MG63 (cell line): ENCODE results near the gene PNKP. TPM values are rescaled to one million over a fixed set of nuclear protein-coding genes. Genes with fewer than 3 reads are reported as not detected.

ENCODE experiments used
- DNase-seq: peaks from one replicate; pipeline ENCODE4 v3.0.0-alpha.2; 2020
- H3K27me3 ChIP-seq: fragments of 250-450 bp; sonication (Bioruptor Pico); 2 replicates; pipeline ENCODE4 v1.5.1; 2020; ENCODE audit warnings: mild to moderate bottlenecking, moderate library complexity
- H3K36me3 ChIP-seq: fragments of 250-450 bp; sonication (Bioruptor Pico); 2 replicates; pipeline ENCODE4 v1.5.1; 2020; ENCODE audit warnings: mild to moderate bottlenecking, moderate library complexity
- H3K4me3 ChIP-seq: fragments of 250-450 bp; sonication (Bioruptor Pico); 2 replicates; pipeline ENCODE4 v1.5.1; 2020; ENCODE audit warnings: mild to moderate bottlenecking, moderate library complexity
- H3K9me3 ChIP-seq: fragments of 250-450 bp; sonication (Bioruptor Pico); 2 replicates; pipeline ENCODE4 v1.5.1; 2020; ENCODE audit warnings: mild to moderate bottlenecking, moderate library complexity
- total RNA-seq: library from RNA; depleted of rRNA; stranded (reverse); fragments of >200 nt; shearing (Covaris generic); gene quantifications from 2 replicates; pipeline ENCODE4 v1.2.3, GENCODE V29; 2014; ENCODE audit warnings: low replicate concordance; rRNA removed

The PNKP gene
- total RNA-seq: 29.4 and 46.4 TPM in 2 replicates

- Histone ChIP-seq H3K36me3 (peaks cover 55% of the 10 kb centered on the region), H3K9me3 (no peaks in the 10 kb centered on the region), H3K27me3 (no peaks in the 10 kb centered on the region), H3K4me3 (peak within 1 kb of the TSS; percentile 100)
- DNase-seq: peak; percentile 94
Observed at GRCh38 chr19:49866933-49867782, at the start of gene PNKP. Gene PNKP (minus strand): TSS chr19:49867576. CDS start chr19:49867204, 372 bp downstream.

DNA sequence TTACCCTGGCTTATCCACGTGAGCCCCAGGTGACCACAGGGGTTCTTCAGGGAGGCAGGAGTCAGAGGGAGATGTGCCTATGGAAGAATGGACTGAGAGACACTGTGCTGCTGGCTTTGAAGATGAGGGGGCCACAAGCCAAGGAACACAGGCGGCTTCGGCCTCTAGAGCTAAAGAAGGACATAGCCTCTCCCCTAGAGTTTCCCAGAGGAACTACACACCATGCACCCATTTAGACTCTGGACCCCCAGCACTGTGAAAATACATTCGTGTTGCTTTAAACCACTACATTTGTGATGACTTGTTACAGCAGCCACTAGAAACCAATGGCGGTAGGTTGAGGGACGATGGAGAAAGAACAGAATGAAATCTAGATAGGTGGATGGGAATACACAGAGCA, 47.9 kb upstream of the PNKP start:
- Histone ChIP-seq H3K27me3 (no peaks in the 10 kb centered on the region), H3K4me3 (no peak overlapping the region), H3K36me3 (peaks cover 86% of the 10 kb centered on the region), H3K9me3 (no peaks in the 10 kb centered on the region)
- no peak for DNase-seq

DNA sequence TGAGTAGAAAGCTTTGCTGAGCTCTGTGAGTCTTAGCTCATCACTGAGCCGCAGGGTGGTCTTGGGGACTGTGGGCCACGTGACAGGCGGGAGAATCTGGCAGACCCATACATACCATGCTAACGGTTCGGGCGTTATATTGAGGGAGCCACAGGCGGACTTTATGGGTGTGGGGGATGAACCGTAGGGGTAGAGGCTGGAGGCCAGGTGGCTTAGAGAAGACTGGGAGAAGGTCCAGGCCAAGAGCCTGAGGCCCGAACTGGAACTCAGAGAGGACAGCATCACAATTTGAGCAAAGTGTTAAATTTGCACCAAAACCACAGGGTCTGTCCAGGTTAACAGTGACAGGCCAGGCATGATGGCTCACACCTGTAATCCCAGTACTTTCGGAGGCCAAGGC, 46.3 kb upstream of the PNKP start:
- Histone ChIP-seq H3K27me3 (no peaks in the 10 kb centered on the region), H3K4me3 (no peak overlapping the region), H3K36me3 (peaks cover 90% of the 10 kb centered on the region), H3K9me3 (no peaks in the 10 kb centered on the region)
- DNase-seq: no peak

- Histone ChIP-seq H3K4me3 (no peak overlapping the region), H3K27me3 (no peaks in the 10 kb centered on the region), H3K36me3 (peaks cover 91% of the 10 kb centered on the region), H3K9me3 (no peaks in the 10 kb centered on the region)
- no peak for DNase-seq
Observed at GRCh38 chr19:49912965-49913685, 45.7 kb upstream of the PNKP start.

DNA sequence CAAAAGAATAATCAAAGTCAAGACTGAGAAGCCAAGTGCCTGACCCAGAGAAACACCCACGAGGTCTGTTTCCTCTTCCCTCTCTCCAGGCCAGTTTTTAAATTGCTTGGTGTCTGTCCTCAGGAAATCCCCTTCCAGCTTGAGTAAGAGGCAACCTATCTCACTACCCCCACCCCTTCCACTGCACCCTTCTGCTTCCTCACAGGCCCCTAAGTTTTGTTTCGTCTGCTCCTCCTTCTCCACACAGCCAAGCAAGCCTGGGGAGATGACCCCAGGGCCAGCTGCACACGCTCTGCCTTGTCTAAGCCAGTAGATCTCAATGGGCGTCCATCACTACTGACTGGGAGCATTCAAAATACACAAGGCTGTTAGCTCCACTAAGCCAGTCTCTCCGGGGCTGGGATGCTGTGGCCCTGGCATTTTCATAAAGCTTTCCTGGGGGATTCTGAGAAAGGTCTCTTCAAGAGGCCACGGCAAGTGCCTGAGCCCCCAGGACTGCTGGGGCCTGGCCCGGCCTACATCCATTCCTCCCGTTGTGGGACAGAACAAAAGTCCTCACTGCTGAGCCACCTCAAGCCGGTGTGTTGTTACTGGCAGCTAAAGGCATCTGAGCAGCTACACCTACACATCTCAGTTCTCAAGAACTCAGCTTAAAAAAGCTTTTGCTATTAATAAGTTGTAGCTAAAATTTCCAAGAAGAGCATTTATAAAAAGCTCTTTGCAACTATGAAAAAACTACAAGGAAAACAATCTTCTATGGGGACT, 44.2 kb upstream of the PNKP start:
- H3K9me3 ChIP-seq: no peaks in the 10 kb centered on the region
- H3K27me3 ChIP-seq: no peaks in the 10 kb centered on the region
- no peak for DNase-seq
- H3K36me3 ChIP-seq: peaks cover 93% of the 10 kb centered on the region
- no peak overlapping the region for H3K4me3 ChIP-seq

GRCh38 chr19:49910179-49910578, 42.8 kb upstream of the PNKP start:
- Histone ChIP-seq H3K4me3 (no peak overlapping the region), H3K27me3 (no peaks in the 10 kb centered on the region), H3K36me3 (peaks cover 81% of the 10 kb centered on the region), H3K9me3 (no peaks in the 10 kb centered on the region)
- DNase-seq: no peak

- Histone ChIP-seq H3K36me3 (peaks cover 70% of the 10 kb centered on the region), H3K9me3 (no peaks in the 10 kb centered on the region), H3K27me3 (no peaks in the 10 kb centered on the region), H3K4me3 (no peak overlapping the region)
- no peak for DNase-seq
Observed at GRCh38 chr19:49908480-49909420, 41.4 kb upstream of the PNKP start.

DNA sequence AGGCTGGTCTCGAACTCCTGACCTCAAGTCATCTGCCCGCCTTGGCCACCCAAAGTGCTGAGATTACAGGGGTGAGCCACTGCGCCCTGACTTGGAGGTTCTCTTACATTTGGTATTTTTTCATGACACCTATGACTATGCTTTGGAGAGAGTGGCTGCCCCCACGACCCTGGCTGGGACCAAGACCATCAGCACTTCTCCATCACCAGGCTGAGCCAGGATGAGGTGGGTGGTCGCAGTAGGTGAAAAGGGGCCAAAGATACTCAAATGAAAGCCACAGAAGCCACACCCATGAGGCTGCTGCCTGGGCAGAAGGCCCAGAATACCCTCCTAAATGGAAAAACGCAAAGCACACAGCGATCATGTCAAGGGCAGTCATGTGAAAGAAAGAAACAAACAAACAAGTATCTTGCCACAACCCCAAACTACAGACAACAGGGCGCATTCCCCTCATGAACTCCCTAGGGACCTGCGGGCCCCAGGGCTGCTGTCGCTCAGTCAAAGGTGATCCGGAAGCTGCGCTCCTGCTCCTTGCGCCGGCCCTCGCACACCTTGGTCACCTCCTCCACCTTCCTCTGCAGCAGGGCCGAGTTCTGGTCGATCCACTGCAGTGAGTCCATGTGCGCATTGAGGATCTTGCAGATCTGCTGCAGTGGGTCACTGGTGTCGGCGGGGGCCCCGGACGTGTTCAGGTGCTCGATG, 40.5 kb upstream of the PNKP start:
- no peak for DNase-seq
- H3K4me3 ChIP-seq: no peak overlapping the region
- H3K27me3 ChIP-seq: no peaks in the 10 kb centered on the region
- peaks cover 62% of the 10 kb centered on the region for H3K36me3 ChIP-seq
- H3K9me3 ChIP-seq: no peaks in the 10 kb centered on the region

GRCh38 chr19:49906879-49907564, 39.6 kb upstream of the PNKP start:
- Histone ChIP-seq H3K4me3 (no peak overlapping the region), H3K27me3 (no peaks in the 10 kb centered on the region), H3K9me3 (no peaks in the 10 kb centered on the region), H3K36me3 (peaks cover 54% of the 10 kb centered on the region)
- DNase-seq: no peak

DNA sequence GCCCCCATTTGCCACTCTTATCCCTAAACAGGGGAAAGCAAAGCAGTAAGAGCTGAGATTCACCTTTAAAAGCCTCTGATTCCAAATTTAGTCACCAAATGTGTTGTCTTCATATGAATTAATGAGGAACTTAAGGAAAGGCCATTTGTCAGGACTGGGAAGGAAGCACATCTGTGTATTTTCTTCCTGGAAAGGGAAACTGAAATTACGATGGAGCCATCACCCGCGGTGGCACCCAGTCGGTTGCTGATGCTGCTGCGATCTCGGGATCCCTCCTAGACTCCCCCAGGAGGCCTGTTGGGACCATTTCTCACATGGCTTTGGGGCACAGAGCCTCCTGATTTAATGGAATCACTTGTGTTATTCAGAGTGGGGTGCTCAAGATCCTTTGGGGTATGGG, 36.8 kb upstream of the PNKP start:
- DNase-seq: no peak
- H3K36me3 ChIP-seq: peaks cover 28% of the 10 kb centered on the region
- H3K27me3 ChIP-seq: no peaks in the 10 kb centered on the region
- no peak overlapping the region for H3K4me3 ChIP-seq
- no peaks in the 10 kb centered on the region for H3K9me3 ChIP-seq

DNA sequence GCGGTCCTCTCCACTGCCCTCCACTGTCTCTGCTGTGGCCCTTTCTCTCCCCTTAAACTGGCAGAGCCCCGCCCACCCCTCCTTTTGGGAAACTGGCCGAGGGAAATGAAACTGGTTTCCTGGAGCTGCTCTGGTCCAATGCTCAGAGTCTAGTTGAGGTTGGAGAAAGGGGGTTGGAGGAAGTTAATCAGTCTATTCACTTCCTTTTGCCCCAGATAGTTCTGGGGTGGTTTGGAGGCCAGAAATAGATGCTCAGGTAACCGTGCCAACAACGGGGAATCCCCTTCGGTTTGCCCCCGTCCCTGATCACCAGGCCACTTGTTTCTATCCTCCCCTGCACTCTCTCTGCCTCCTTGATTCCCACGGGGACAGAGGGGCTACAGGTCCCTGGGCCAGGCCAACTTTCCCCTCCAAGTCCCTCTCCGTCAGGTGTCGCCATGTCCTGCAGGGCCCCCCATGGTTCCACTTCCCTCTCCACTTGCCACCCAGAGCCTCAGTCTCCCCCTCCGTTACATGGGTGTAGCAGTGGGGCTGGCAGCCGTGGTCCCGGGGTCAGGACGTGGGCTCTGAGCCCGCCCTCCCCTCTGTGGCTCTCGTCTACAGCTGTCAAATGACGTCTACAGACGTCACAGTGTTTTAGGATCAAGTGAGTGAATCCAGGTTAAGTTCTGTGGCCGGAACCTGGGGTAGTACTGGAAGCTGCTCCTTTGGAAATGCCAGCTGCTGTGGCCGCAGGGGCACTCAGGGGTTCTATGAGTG, 29.7 kb upstream of the PNKP start, which contains the start of gene IL4I1:
TSS of gene IL4I1 (minus strand) at position 25 of the 759 bp plus-strand sequence. CDS start 727 bp downstream, outside the sequence.
- Histone ChIP-seq H3K36me3 (no peaks in the 10 kb centered on the region), H3K9me3 (no peaks in the 10 kb centered on the region), H3K27me3 (no peaks in the 10 kb centered on the region), H3K4me3 (no peak within 1 kb of the TSS)
- no peak for DNase-seq

- H3K27me3 ChIP-seq: no peaks in the 10 kb centered on the region
- no peak for DNase-seq
Observed at GRCh38 chr19:49895566-49896297, 28.4 kb upstream of the PNKP start.

DNA sequence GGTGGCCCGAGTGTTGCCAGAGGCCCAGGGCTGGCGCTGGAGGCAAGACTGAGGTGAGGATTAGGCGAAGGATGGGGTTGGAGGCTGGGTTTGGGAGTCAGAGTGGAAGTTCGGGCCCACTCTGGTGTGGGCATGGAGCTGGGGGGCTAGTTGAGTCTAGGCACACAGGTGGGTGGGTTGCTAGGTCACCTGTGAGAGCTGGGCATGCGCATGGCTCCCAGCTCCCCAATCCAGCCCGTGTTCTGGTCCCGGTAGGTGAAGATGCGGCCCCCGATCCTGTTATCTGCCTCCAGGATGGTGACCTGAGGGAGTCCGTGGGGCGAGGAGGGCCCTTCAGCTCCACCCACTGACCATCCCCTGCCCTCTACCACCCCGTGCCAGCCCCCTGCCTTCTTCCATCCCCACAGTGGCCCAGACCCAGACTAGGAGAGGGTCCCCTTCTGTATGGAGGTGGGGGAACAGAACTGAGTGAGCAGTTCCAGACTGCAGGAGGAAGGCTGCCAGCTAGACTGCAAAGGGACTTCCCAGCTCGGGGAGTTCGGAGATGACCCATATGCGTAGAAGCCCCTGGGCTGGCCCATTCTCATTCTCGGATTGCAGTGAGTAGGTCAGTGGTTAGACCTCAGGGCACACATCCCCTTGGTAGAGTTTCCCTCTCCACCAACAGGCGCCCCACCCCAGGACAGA, 27.6 kb upstream of the PNKP start:
- Histone ChIP-seq H3K4me3 (no peak overlapping the region), H3K27me3 (no peaks in the 10 kb centered on the region), H3K9me3 (no peaks in the 10 kb centered on the region), H3K36me3 (no peaks in the 10 kb centered on the region)
- no peak for DNase-seq

More at GRCh38 chr19:49895566-49896297, 28.4 kb upstream of the PNKP start:
- Histone ChIP-seq H3K9me3 (no peaks in the 10 kb centered on the region), H3K36me3 (no peaks in the 10 kb centered on the region), H3K4me3 (no peak overlapping the region)
